Adrenal gland (tissue), 5 donors: ENCODE measurements around the gene SYT4.

Source experiments
- CTCF ChIP-seq, 6 experiments: fragments of 450-650 bp in 4 of 6; fragments of 200-600 bp in 2 of 6; sonication (generic) in 1 of 6; IDR thresholded peaks; 1 replicate in 5 of 6; 2 replicates in 1 of 6; pipeline versions ENCODE4 v1.5.1 to v1.8.0; 2016 to 2021; ENCODE audit warnings: antibody characterized with exemption in 6 of 6, mild to moderate bottlenecking in 2 of 6, moderate library complexity in 1 of 6
- POLR2A ChIP-seq, 2 donors: fragments of 450-650 bp; IDR thresholded peaks; one replicate each; pipeline ENCODE4 v1.6.1; 2017; ENCODE audit warnings: antibody characterized with exemption in 2 of 2, mild to moderate bottlenecking in 2 of 2, moderate library complexity in 1 of 2
- donor health status: DM: no; HTN: no; CAD: no.

GRCh38 chr18:43222501-43222900 lies 54.8 kb downstream of the SYT4 start:
- TF ChIP-seq CTCF (IDR thresholded peaks at IDR 0.05), result no peak
- TF ChIP-seq POLR2A (IDR thresholded peaks at IDR 0.05), result no peak
